Fibroblast of villous mesenchyme (primary cell): Measurements from ENCODE around the gene LPAR1. TPM values are rescaled to one million over a fixed set of nuclear protein-coding genes. Genes with fewer than 3 reads are reported as not detected.

Experiments used
- DNase-seq: peaks from one replicate; pipeline ENCODE4 v3.0.0-alpha.2; 2010; ENCODE audit warnings: low read depth
- H3K4me3 ChIP-seq: 2 replicates; pipeline ENCODE4 v1.5.1; 2011; ENCODE audit warnings: low read depth, mild to moderate bottlenecking, low read length
- CTCF ChIP-seq: IDR thresholded peaks from 2 replicates; pipeline ENCODE4 v1.5.1; 2012; ENCODE audit warnings: low read depth, mild to moderate bottlenecking, low read length; ENCODE audit not compliant: insufficient read depth
- total RNA-seq: library from RNA; depleted of rRNA; stranded (reverse); fragments of >200 nt; gene quantifications from 2 replicates; pipeline ENCODE4 v1.2.3, GENCODE V29; 2012

The LPAR1 gene
- total RNA-seq, 1 donor: 108 TPM

GRCh38 chr9:110846215-110846614, 192.1 kb downstream of the LPAR1 start:
- TF ChIP-seq CTCF: no peak
- H3K4me3 ChIP-seq: no peak overlapping the region
- DNase-seq: no peak

- H3K4me3 ChIP-seq: no peak overlapping the region
- no peak for DNase-seq
- no peak for TF ChIP-seq CTCF
These were observed 194.1 kb downstream of the LPAR1 start for GRCh38 chr9:110844121-110844520.

GRCh38 chr9:110842986-110843385, 195.3 kb downstream of the LPAR1 start:
- DNase-seq: no peak
- TF ChIP-seq CTCF: no peak
- no peak overlapping the region for H3K4me3 ChIP-seq

GRCh38 chr9:110842169-110842568, 196.1 kb downstream of the LPAR1 start:
- no peak for TF ChIP-seq CTCF
- no peak overlapping the region for H3K4me3 ChIP-seq
- DNase-seq: no peak

- no peak overlapping the region for H3K4me3 ChIP-seq
- DNase-seq: no peak
- no peak for TF ChIP-seq CTCF
These were observed 200.8 kb downstream of the LPAR1 start for GRCh38 chr9:110837401-110838005.

- no peak for TF ChIP-seq CTCF
- H3K4me3 ChIP-seq: no peak overlapping the region
- no peak for DNase-seq
These were observed 202.4 kb downstream of the LPAR1 start for GRCh38 chr9:110835859-110836271.

- H3K4me3 ChIP-seq: no peak overlapping the region
- peak; percentile 61 for DNase-seq
- no peak for TF ChIP-seq CTCF
These were observed 202.9 kb downstream of the LPAR1 start for GRCh38 chr9:110835404-110835803.
